ENCODE results near the gene CCR1. TPM values are rescaled to one million over a fixed set of nuclear protein-coding genes. Genes with fewer than 3 reads are reported as not detected.
A peak's percentile ranks its signal among the peaks of the same experiment; 100 is the strongest.

CCR1 gene
- total and polyA plus RNA-seq, 9 of the 15 experiments (the other 6 are each of a cell fraction or from before 2014, with no cell fraction given) = not detected

DNA sequence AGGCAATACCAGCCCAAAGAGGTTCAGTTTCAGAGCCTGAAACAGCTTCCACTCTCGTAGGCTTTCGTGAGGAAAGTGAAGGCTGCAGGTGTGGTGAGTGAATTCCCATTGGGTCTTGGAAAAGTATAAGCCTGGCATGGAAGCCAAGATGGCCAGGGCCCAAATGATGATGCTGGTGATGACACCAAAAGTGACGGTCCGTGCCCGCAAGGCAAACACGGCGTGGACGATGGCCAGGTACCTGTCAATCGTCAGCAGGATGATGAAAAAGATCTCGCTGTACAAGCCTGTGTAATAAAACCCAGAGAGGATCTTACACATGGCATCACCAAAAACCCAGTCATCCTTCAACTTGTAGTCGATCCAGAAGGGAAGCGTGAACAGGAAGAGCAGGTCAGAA, 4.4 kb downstream of the CCR1 start (continued):
- TF ChIP-seq MAFG (tag; conservative IDR thresholded peaks at IDR 0.05) = no peak
- no peak for TF ChIP-seq DACH1 (IDR thresholded peaks at IDR 0.05; ENCODE audit: partially characterized antibody)
- no peak for TF ChIP-seq ZBTB8A (IDR thresholded peaks at IDR 0.05; ENCODE audit: partially characterized antibody)

DNA sequence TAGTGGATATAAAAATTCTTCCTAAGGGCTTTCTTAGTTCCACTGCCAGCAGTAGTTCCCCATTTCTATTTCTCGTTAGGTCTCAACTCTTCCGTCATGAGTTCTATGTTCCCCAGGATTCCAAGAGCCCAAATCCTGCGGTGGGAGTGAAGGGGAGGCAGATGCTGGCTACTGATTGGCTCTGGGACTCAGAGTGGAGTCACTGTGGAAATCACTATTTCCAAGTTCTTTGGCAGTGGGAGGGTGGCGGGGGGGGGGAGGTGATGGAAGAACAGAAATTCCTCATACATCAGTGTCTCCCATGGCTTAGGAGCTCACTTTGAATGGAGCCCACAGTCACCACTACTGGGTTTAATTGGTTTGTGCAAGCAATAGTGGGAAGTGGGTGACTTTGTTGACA, 5.6 kb downstream of the CCR1 start:
- Histone ChIP-seq H3K9me3 (replicated peaks; ENCODE audit: control insufficient read depth, insufficient read depth, low read depth, low read length) (no peaks in the 10 kb centered on the region), H3K9ac (ENCODE audit: insufficient read depth in 1 of 2, low read depth in 2 of 2, low read length in 2 of 2) (no peak overlapping the region), H3K9me1 (ENCODE audit: control insufficient read depth, insufficient read depth, low read length) (no peaks in the 10 kb centered on the region), H3K79me2 (ENCODE audit: control insufficient read depth, insufficient read depth, low read length) (no peaks in the 10 kb centered on the region), H3K4me3 (no peak overlapping the region), H3K4me2 (ENCODE audit: insufficient read depth, low read length) (no peak overlapping the region), H4K20me1 (replicated peaks; ENCODE audit: control insufficient read depth, insufficient read depth, low read length) (no peaks in the 10 kb centered on the region), H3K4me1 (replicated peaks in 1 of 2; ENCODE audit: control insufficient read depth in 2 of 2, insufficient read depth in 2 of 2, low read length in 2 of 2) (no peaks in the 10 kb centered on the region), H3K27ac (ENCODE audit: extremely low read depth, low read depth, low read length) (no peak overlapping the region), H3K27me3 (ENCODE audit: control insufficient read depth in 2 of 2, insufficient read depth in 2 of 2, low read length in 2 of 2) (peaks cover 2 to 17% of the 10 kb centered on the region in 2 experiments; a peak in 3 of 5 replicates), H3K36me3 (ENCODE audit: control insufficient read depth, insufficient read depth, low read length) (no peaks in the 10 kb centered on the region), H2AFZ (ENCODE audit: low read depth, low read length) (no peak overlapping the region)
- FAIRE-seq (no peak), ATAC-seq (no peak), DNase-seq (ENCODE audit: extremely low read depth in 1 of 4, low spot score in 3 of 4) (peak in 1 of 4 experiments; percentile 3)
- CTCF ChIA-PET (ENCODE audit: low intra/inter-chr PET ratio) = no interaction called here
- intact Hi-C loops (cut with micrococcal nuclease) (loop anchor here (10.0 kb wide), 2 partner anchors 118 to 1168 kb away; no protein-coding TSS in a partner anchor), in situ Hi-C loops (cut with MboI) (no loop called here)
- 5% methylated on average over 4 of the region's 4 CpGs for WGBS (ENCODE audit: insufficient coverage, low coverage, missing lambda C conversion rate)
- POLR2A ChIA-PET = no interaction called here
- no TSS peak for BruUV-seq (replicated peaks)
- TF ChIP-seq, protein P1, sequence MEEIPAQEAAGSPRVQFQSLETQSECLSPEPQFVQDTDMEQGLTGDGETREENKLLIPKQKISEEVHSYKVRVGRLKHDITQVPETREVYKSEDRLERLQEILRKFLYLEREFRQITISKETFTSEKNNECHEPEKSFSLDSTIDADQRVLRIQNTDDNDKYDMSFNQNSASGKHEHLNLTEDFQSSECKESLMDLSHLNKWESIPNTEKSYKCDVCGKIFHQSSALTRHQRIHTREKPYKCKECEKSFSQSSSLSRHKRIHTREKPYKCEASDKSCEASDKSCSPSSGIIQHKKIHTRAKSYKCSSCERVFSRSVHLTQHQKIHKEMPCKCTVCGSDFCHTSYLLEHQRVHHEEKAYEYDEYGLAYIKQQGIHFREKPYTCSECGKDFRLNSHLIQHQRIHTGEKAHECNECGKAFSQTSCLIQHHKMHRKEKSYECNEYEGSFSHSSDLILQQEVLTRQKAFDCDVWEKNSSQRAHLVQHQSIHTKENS (CRISPR knock-in tag; IDR thresholded peaks at IDR 0.05) = no peak
- TF ChIP-seq PHF21A (IDR thresholded peaks at IDR 0.05; ENCODE audit: borderline replicate concordance, low read depth) (no peak), ZKSCAN1 (IDR thresholded peaks at IDR 0.05; ENCODE audit: low read depth, low read length) (no peak), NFE2L1 (tag; IDR thresholded peaks at IDR 0.05; ENCODE audit: borderline replicate concordance, low read depth) (no peak), CBX3 (IDR thresholded peaks at IDR 0.05; ENCODE audit: borderline replicate concordance in 1 of 2, low read length in 2 of 2) (no peak), KDM5B (IDR thresholded peaks at IDR 0.05; ENCODE audit: insufficient replicate concordance, low read depth, low read length) (no peak), MCM2 (IDR thresholded peaks at IDR 0.05; ENCODE audit: low read depth) (no peak), EHMT2 (IDR thresholded peaks at IDR 0.05) (no peak), TEAD2 (tag; IDR thresholded peaks at IDR 0.05) (no peak), ZNF24 (IDR thresholded peaks at IDR 0.05) (no peak)

All from K562 (cell line).